ENCODE data around the gene EIF5A. TPM values are rescaled to one million over a fixed set of nuclear protein-coding genes. Genes with fewer than 3 reads are reported as not detected.

Gene EIF5A
- total and polyA plus RNA-seq, 9 donors: 175 to 372 (median 321) TPM

DNA sequence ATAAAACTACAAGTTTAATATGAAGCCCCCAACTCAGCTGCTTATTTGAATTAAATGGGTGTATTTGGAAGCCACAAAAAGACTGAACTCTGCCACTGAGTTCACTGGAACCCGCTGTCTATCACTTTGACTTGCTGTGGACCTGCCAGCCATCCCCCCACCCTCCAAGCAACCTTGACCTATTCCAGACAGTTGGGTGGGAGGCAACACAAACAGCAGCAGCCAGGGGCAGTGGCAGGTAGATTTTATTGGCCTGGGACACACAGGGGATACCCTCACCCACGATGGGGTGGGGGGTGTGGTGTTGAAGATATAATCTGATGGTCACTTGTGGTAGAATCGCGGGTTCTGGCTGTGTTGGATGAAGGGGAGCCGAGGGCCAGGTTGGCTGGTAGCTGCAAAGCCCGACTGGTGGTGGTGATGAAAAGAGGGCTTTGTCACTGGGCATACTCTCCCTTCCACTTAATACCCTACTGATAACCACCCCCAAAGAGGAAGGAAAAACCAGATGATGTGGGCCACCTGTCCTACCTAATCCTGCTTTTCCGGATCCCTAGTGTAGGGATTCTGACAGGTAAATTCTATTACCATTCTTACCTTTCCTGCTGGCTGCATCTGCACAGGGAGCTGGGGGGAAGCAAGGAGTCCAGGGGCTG is 5.1 kb downstream of the EIF5A start:
- H3K27ac ChIP-seq (ENCODE audit: low read length): no peak overlapping the region
- no peak overlapping the region for H3K4me3 ChIP-seq (ENCODE audit: low read length)
- no peaks in the 10 kb centered on the region for H3K9me3 ChIP-seq (replicated peaks; ENCODE audit: control insufficient read depth, low read depth, low read length)
- no peak for DNase-seq
- peaks cover 42% of the 10 kb centered on the region for H3K4me1 ChIP-seq (ENCODE audit: control insufficient read depth, insufficient read depth, low read length)
- no peaks in the 10 kb centered on the region for H3K27me3 ChIP-seq (ENCODE audit: control insufficient read depth, insufficient read depth, low read length)
- peaks cover 65% of the 10 kb centered on the region for H3K36me3 ChIP-seq (ENCODE audit: control insufficient read depth, insufficient read depth, low read length)
- WGBS (ENCODE audit: insufficient coverage): 63% methylated on average over 1 of the region's 7 CpGs

DNA sequence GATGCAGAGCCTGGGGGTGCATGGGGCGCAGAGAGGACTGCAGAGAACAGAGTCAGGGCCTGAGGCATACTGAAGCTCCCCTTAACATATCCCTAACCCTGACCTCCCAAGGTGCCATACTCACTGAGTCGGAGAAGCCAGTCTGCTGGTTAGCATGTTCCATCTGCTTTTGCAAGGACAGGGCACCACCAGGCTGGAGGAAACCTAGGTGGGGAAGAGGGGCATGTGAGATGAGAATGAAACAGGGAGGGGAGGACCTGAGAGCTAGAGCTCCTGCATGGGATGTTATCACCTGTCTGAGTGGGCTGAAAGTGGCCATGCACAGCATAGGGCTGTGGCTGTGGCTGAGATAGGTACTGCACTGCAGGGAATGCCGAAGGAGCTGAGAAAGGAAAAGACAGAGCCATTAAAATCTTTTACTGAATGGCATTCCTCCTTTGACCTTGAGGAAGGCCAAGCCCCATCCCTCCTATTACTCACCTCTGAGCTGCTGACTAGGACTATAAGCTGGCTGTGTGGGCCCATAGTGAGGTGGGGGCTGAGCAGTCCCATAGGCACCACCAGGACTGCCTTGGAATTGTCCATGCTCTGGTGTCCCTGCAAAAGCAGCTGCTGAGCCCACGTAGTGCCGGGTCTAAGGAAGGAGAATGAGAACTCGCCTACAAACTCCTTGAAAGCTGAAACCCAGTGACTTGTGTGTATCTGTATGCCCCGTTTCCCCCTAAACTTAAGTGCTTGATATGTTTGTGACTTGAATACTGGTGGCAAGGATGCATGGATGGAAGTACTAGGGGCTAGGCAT is 5.9 kb downstream of the EIF5A start:
- Histone ChIP-seq H3K27me3 (ENCODE audit: control insufficient read depth, insufficient read depth, low read length) (no peaks in the 10 kb centered on the region), H3K27ac (ENCODE audit: low read length) (no peak overlapping the region), H3K9me3 (replicated peaks; ENCODE audit: control insufficient read depth, low read depth, low read length) (no peaks in the 10 kb centered on the region), H3K4me3 (ENCODE audit: low read length) (no peak overlapping the region), H3K36me3 (ENCODE audit: control insufficient read depth, insufficient read depth, low read length) (peaks cover 72% of the 10 kb centered on the region), H3K4me1 (ENCODE audit: control insufficient read depth, insufficient read depth, low read length) (peaks cover 42% of the 10 kb centered on the region)
- DNase-seq: no peak
- 86% methylated on average over 6 of the region's 7 CpGs for WGBS (ENCODE audit: insufficient coverage)

DNA sequence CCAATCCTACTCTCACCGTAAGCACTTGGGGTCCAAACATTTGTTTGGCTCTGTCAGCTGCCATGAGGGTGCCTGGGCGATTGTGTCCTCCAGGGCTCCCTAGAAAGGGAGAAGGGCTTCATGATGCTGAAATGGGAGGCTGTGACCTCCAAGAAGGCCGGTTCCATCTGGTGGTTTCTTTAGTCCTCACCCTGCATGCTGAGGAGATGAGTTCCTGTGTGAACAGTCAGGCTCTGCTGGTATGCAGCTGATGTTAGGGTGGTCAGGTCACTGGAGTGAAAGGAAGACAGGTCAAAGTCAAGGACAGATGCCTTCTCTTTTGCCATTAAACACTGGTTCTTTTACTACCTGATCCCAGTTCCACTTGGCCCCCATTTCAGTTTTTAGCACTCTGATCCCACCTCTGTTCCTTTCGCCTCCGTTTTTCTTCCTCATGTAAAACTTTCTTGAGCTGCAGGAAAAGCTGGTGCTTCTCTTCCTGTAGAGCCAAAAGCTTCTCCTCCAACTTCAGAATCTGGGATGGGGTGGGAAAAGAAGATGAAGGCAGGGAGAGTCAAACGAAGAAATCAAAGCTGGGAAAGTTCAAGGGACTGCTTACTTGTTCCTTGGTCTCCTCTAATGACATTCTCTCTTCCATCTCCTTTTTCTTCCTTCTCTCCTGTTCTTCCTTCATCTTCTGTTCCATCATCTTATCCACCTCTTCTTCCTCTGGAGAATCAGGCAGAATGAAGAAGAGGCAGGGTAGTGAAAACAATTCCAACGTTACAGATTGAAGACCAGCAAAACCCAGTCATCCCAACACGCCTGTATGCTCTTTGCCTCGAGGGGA is 6.7 kb downstream of the EIF5A start:
- H3K27ac ChIP-seq (ENCODE audit: low read length): peak overlapping the region; percentile 75
- H3K9me3 ChIP-seq (replicated peaks; ENCODE audit: control insufficient read depth, low read depth, low read length): no peaks in the 10 kb centered on the region
- peaks cover 34% of the 10 kb centered on the region for H3K4me1 ChIP-seq (ENCODE audit: control insufficient read depth, insufficient read depth, low read length)
- peaks cover 80% of the 10 kb centered on the region for H3K36me3 ChIP-seq (ENCODE audit: control insufficient read depth, insufficient read depth, low read length)
- 53% methylated on average over 4 of the region's 9 CpGs for WGBS (ENCODE audit: insufficient coverage)
- no peaks in the 10 kb centered on the region for H3K27me3 ChIP-seq (ENCODE audit: control insufficient read depth, insufficient read depth, low read length)
- no peak for DNase-seq
- peak overlapping the region; percentile 76 for H3K4me3 ChIP-seq (ENCODE audit: low read length)

DNA sequence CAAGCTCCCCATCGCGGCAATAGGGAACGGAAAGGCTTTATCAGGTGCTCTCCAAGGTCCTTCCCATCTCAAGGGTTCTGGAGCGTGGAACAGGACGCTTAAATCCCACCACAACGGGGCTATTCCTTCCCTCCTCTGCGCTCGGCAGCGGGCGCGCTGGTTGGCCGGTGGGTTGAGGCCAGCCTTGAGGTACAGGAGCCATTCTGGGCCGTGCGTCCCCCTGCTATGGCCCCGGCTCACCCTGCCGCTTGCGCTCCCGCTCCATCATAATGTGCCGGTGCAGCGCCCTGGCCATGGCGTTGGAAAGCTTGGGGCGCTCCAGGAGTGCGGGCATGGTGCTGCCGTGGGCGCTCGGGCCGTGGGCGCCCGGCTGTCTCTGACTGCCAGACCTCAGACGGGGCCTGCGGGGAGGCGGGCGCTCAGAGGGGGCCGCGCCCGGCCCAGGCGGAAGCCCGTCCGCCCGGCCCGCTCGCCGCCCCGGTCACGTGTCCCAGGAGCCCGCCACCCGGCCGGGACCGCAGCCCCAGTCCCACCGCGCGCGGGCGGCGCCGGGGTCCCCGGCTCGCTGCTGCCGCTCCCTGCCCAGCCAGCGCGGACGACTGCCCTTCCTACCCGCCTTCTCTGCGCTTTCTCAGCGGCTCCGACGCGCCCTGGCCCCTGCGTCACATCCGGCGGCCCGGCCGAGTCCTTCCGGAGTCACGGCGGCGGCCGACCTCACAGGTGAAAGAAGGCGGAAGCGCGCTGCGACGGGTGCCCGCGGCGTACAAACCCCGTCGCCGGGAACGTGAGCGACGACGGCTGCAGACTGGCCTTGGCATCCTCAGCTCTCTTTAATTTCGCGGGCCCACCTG is 7.5 kb downstream of the EIF5A start, which contains the start of gene GPS2:
TSS of gene GPS2 (minus strand) at position 642 of the 851 bp plus-strand sequence. CDS start at position 334, 308 bp downstream.
- under 1% methylated on average over 92 of the region's 95 CpGs for WGBS (ENCODE audit: insufficient coverage)
- no peaks in the 10 kb centered on the region for H3K27me3 ChIP-seq (ENCODE audit: control insufficient read depth, insufficient read depth, low read length)
- peak within 1 kb of the TSS; percentile 80 for H3K27ac ChIP-seq (ENCODE audit: low read length)
- peaks cover 75% of the 10 kb centered on the region for H3K36me3 ChIP-seq (ENCODE audit: control insufficient read depth, insufficient read depth, low read length)
- DNase-seq: peak; percentile 94
- H3K4me1 ChIP-seq (ENCODE audit: control insufficient read depth, insufficient read depth, low read length): peaks cover 26% of the 10 kb centered on the region
- no peaks in the 10 kb centered on the region for H3K9me3 ChIP-seq (replicated peaks; ENCODE audit: control insufficient read depth, low read depth, low read length)
- peak within 1 kb of the TSS; percentile 76 for H3K4me3 ChIP-seq (ENCODE audit: low read length)

DNA sequence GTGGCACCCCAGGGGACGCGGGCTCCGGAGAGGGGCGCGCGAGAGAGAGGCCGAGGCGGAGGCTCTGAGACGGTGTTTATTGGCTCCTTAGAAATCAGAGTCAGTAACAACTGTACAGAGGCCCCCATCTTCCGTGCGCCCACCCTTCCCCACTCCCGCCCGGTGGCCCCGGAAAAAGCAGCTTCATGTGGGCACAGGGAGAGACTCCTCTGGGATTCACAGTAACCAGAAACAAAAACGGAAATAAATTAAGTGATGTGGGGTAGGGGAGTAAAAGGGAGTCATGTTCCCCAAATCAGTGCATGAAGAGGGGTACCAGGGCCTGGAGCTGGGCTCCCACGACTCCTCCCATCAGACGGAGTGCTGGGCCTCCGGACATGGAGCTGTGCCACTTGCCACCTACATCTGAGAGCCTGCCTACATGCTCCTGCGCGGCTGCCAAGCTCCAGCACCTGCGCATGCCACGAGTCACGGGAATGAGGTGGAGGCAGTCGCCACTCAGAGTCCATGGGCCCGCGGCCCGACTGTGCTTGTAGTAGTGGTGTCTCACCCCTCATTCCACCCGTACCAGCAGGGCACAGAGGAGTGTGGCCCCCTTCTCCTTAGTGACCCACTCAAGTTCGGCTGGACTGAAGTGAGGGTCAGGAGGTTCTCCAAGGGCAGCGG is 8.3 kb downstream of the EIF5A start:
- Histone ChIP-seq H3K4me1 (ENCODE audit: control insufficient read depth, insufficient read depth, low read length) (peaks cover 24% of the 10 kb centered on the region), H3K36me3 (ENCODE audit: control insufficient read depth, insufficient read depth, low read length) (peaks cover 75% of the 10 kb centered on the region), H3K27ac (ENCODE audit: low read length) (peak overlapping the region; percentile 80), H3K27me3 (ENCODE audit: control insufficient read depth, insufficient read depth, low read length) (no peaks in the 10 kb centered on the region), H3K4me3 (ENCODE audit: low read length) (peak overlapping the region; percentile 76), H3K9me3 (replicated peaks; ENCODE audit: control insufficient read depth, low read depth, low read length) (no peaks in the 10 kb centered on the region)
- DNase-seq: no peak
- WGBS (ENCODE audit: insufficient coverage): 79% methylated on average over 9 of the region's 30 CpGs

DNA sequence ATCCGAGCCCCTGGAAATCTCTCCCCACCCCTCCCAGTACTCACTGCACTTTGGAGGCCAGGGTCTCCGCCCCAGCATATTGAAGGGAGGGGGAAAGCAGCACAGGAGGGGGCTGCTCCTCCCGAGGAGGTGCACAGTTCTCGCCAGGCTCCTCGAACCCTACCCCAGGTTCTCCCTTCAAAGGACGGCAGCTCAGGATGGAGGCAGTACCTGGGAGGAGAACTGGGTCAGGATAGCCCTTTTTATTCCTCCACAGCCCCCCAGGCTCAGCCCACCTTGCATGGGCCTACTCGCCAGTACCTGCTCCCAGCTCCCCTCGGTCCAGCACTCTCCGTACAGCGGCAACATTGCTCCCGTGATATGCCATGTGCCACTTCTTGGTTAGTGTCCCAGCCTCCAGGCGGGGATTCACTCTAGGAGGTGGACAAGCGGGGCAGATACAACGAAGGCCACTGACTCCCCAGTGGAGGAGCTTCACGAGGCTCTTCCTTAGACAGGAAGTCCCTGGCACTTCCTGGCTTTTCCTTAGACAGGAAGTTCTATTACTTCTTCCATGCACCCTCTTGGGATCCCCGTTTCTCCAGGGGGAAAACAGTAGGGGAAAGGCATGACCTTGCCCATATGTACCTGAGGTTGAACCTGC is 9.9 kb downstream of the EIF5A start:
- H3K4me1 ChIP-seq (ENCODE audit: control insufficient read depth, insufficient read depth, low read length): peaks cover 24% of the 10 kb centered on the region
- no peak for DNase-seq
- no peak overlapping the region for H3K27ac ChIP-seq (ENCODE audit: low read length)
- WGBS (ENCODE audit: insufficient coverage): 92% methylated on average over 11 of the region's 16 CpGs
- H3K9me3 ChIP-seq (replicated peaks; ENCODE audit: control insufficient read depth, low read depth, low read length): no peaks in the 10 kb centered on the region
- H3K4me3 ChIP-seq (ENCODE audit: low read length): no peak overlapping the region
- no peaks in the 10 kb centered on the region for H3K27me3 ChIP-seq (ENCODE audit: control insufficient read depth, insufficient read depth, low read length)
- H3K36me3 ChIP-seq (ENCODE audit: control insufficient read depth, insufficient read depth, low read length): peaks cover 76% of the 10 kb centered on the region

DNA sequence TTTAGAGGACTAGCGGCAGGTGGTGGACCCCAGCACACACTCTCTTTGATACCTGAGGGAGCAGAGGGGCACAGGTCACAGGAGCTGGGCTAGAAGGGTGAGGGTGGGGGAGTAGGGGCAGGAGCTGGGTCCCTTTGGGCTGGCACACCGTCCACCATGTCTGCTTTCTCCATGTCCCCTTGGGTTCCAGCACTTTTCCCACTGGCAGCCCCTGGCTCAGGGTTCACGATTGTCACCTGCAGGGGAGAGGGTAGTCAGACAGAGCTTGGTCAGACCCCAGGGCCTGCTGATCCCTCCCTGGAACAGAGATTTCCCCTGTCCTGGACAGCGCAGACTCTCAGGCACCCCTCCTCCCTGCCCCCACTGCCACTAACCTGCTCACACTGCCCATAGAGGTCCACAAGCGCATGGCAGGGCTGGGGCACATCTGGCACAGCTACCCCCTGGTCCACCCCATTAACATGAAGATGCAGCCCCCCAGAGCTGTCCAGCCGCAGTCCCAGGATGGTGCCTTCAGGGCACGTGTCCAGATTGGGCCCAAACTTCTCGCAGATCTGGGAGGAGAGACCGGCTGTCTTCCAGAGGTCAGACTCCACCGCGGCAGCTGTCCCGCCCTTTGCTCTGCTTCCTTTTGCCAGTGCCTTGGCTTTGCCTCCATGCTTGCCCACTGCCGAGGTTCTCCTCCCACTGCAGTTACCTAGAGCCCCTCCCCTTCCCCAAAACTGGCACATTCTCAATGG is 10.9 kb downstream of the EIF5A start:
- Histone ChIP-seq H3K4me1 (ENCODE audit: control insufficient read depth, insufficient read depth, low read length) (peaks cover 22% of the 10 kb centered on the region), H3K27me3 (ENCODE audit: control insufficient read depth, insufficient read depth, low read length) (no peaks in the 10 kb centered on the region), H3K9me3 (replicated peaks; ENCODE audit: control insufficient read depth, low read depth, low read length) (no peaks in the 10 kb centered on the region), H3K4me3 (ENCODE audit: low read length) (no peak overlapping the region), H3K27ac (ENCODE audit: low read length) (no peak overlapping the region), H3K36me3 (ENCODE audit: control insufficient read depth, insufficient read depth, low read length) (peaks cover 76% of the 10 kb centered on the region)
- WGBS (ENCODE audit: insufficient coverage): 93% methylated on average over 11 of the region's 13 CpGs
- no peak for DNase-seq

DNA sequence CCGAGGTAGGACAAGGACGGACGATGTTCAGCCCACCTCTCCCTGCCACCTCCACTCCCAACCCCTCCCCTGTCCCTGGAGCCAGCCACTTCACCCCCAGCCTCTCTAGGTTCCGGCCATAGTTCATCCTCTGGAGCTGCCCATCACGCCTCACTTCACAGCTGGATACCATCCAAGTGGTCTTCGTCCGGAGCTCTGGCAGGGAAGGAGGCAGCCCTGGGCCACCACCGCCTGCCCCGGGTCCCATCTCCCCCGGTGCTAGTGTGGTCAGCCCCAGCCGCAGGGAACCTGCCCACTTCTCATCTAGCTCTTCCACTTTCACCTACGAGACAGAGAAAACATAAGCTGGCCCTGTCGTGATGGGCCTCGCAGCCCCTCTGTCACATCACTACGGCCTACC is 14.0 kb downstream of the EIF5A start:
- no peaks in the 10 kb centered on the region for H3K4me1 ChIP-seq (ENCODE audit: control insufficient read depth, insufficient read depth, low read length)
- no peaks in the 10 kb centered on the region for H3K27me3 ChIP-seq (ENCODE audit: control insufficient read depth, insufficient read depth, low read length)
- no peaks in the 10 kb centered on the region for H3K9me3 ChIP-seq (replicated peaks; ENCODE audit: control insufficient read depth, low read depth, low read length)
- H3K4me3 ChIP-seq (ENCODE audit: low read length): no peak overlapping the region
- H3K36me3 ChIP-seq (ENCODE audit: control insufficient read depth, insufficient read depth, low read length): peaks cover 89% of the 10 kb centered on the region
- H3K27ac ChIP-seq (ENCODE audit: low read length): no peak overlapping the region
- no peak for DNase-seq
- 90% methylated on average over 14 of the region's 15 CpGs for WGBS (ENCODE audit: insufficient coverage)

Data from muscle of leg (tissue), 11 donors.